CD14-positive monocyte (primary cell): ENCODE data around the gene SEMA4D. TPM values are rescaled to one million over a fixed set of nuclear protein-coding genes. Genes with fewer than 3 reads are reported as not detected.
A peak's percentile ranks its signal among the peaks of the same experiment; 100 is the strongest.

Experiments
- DNase-seq, 3 donors: peaks; one replicate each; pipeline ENCODE4 v3.0.0-alpha.2; 2011 to 2022
- H2AFZ ChIP-seq: 2 replicates; pipeline ENCODE4 v1.6.0; 2012; ENCODE audit warnings: mild to moderate bottlenecking, low read depth, low read length, inconsistent platforms; ENCODE audit not compliant: insufficient read depth, poor library complexity, severe bottlenecking
- H3K27ac ChIP-seq, 2 donors: 1 replicate in 1 of 2; 2 replicates in 1 of 2; pipeline ENCODE4 v1.5.1; 2012 to 2013; ENCODE audit warnings: low read length in 2 of 2, control low read depth in 1 of 2, inconsistent platforms in 1 of 2, low read depth in 1 of 2, mild to moderate bottlenecking in 1 of 2
- H3K27me3 ChIP-seq, 2 donors: one replicate each; pipeline versions ENCODE4 v1.6.0 to v1.6.1; 2011 to 2013; ENCODE audit warnings: low read length in 2 of 2; ENCODE audit not compliant: control insufficient read depth in 2 of 2, insufficient read depth in 2 of 2
- H3K36me3 ChIP-seq, 2 donors: replicated peaks in 1 of 2; 1 replicate in 1 of 2; 2 replicates in 1 of 2; pipeline versions ENCODE4 v1.5.1 to v1.6.1; 2012 to 2013; ENCODE audit warnings: low read length in 2 of 2, control low read depth in 1 of 2, inconsistent platforms in 1 of 2, mild to moderate bottlenecking in 1 of 2; ENCODE audit not compliant: insufficient read depth in 2 of 2, control insufficient read depth in 1 of 2
- H3K4me1 ChIP-seq, 2 donors: 1 replicate in 1 of 2; 2 replicates in 1 of 2; pipeline versions ENCODE4 v1.5.1 to v1.6.1; 2012 to 2013; ENCODE audit warnings: low read length in 2 of 2, control low read depth in 1 of 2, inconsistent platforms in 1 of 2, mild to moderate bottlenecking in 1 of 2, moderate library complexity in 1 of 2; ENCODE audit not compliant: insufficient read depth in 2 of 2, control insufficient read depth in 1 of 2
- H3K4me2 ChIP-seq: replicated peaks from 2 replicates; pipeline ENCODE3; 2012; ENCODE audit warnings: low read length, moderate library complexity, mild to moderate bottlenecking; ENCODE audit not compliant: poor library complexity, severe bottlenecking; ENCODE audit errors: extremely low read depth
- H3K4me3 ChIP-seq, 3 experiments: fragments of 200-600 bp in 1 of 3; sonication (generic) in 1 of 3; replicated peaks in 1 of 3; 1 replicate in 2 of 3; 2 replicates in 1 of 3; pipeline ENCODE4 v1.5.1; 2011 to 2013; ENCODE audit warnings: low read length in 3 of 3, mild to moderate bottlenecking in 3 of 3, control low read depth in 2 of 3, low read depth in 2 of 3, inconsistent platforms in 1 of 3, moderate library complexity in 1 of 3
- H3K79me2 ChIP-seq: 2 replicates; pipeline ENCODE4 v1.6.0; 2012; ENCODE audit warnings: mild to moderate bottlenecking, control low read depth, inconsistent platforms, low read length, moderate library complexity; ENCODE audit not compliant: insufficient read depth
- H3K9ac ChIP-seq: 2 replicates; pipeline ENCODE4 v1.6.0; 2017; ENCODE audit warnings: low read length, mild to moderate bottlenecking; ENCODE audit not compliant: insufficient read depth, poor library complexity, severe bottlenecking
- H3K9me3 ChIP-seq, 2 donors: replicated peaks in 1 of 2; 1 replicate in 1 of 2; 2 replicates in 1 of 2; pipeline versions ENCODE4 v1.5.1 to v1.6.1; 2012 to 2013; ENCODE audit warnings: low read length in 2 of 2, control low read depth in 1 of 2; ENCODE audit not compliant: control insufficient read depth in 1 of 2, insufficient read depth in 1 of 2
- H4K20me1 ChIP-seq: 2 replicates; pipeline ENCODE4 v1.6.0; 2012; ENCODE audit warnings: mild to moderate bottlenecking, low read length, control low read depth, moderate library complexity; ENCODE audit not compliant: insufficient read depth
- H3K27ac Mint-ChIP-seq, 7 donors: one replicate each; pipeline ENCODE4 v1.8.0; 2020; ENCODE audit warnings: mild to moderate bottlenecking in 7 of 7, mixed read lengths in 7 of 7, moderate library complexity in 6 of 7, inconsistent platforms in 2 of 7
- H3K27me3 Mint-ChIP-seq, 3 donors: one replicate each; pipeline ENCODE4 v1.8.0; 2021 to 2022; ENCODE audit warnings: low read depth in 3 of 3, mild to moderate bottlenecking in 3 of 3, mixed read lengths in 3 of 3, moderate library complexity in 3 of 3, inconsistent platforms in 1 of 3
- H3K36me3 Mint-ChIP-seq, 2 donors: one replicate each; pipeline ENCODE4 v1.8.0; 2020; ENCODE audit warnings: mixed read lengths in 2 of 2, inconsistent platforms in 1 of 2, mild to moderate bottlenecking in 1 of 2
- H3K4me1 Mint-ChIP-seq: one replicate; pipeline ENCODE4 v1.8.0; 2020; ENCODE audit warnings: mild to moderate bottlenecking, mixed read lengths
- H3K4me3 Mint-ChIP-seq, 2 donors: one replicate each; pipeline ENCODE4 v1.8.0; 2020; ENCODE audit warnings: mild to moderate bottlenecking in 2 of 2, mixed read lengths in 2 of 2, moderate library complexity in 1 of 2
- H3K9me3 Mint-ChIP-seq, 7 donors: one replicate each; pipeline ENCODE4 v1.8.0; 2020 to 2022; ENCODE audit warnings: mixed read lengths in 7 of 7, mild to moderate bottlenecking in 6 of 7, moderate library complexity in 6 of 7, inconsistent platforms in 2 of 7
- CTCF ChIP-seq: fragments of 200-600 bp; IDR thresholded peaks from one replicate; pipeline ENCODE4 v1.8.0; 2022; ENCODE audit warnings: antibody characterized with exemption, mild to moderate bottlenecking
- WGBS: methylation state at CpG from one replicate; pipeline ENCODE4 v1.1.5; 2013; ENCODE audit warnings: missing lambda C conversion rate; ENCODE audit not compliant: insufficient coverage; 5-methylcytosine and 5-hydroxymethylcytosine counted together
- intact Hi-C, 2 donors: fragments of 100-400 bp; cut with micrococcal nuclease; formaldehyde crosslinking; loops; one replicate each; pipeline versions ENCODE4 v1.15.0 to v1.15.1; 2023
- polyA plus RNA-seq, 3 donors: library from polyadenylated mRNA; depleted of rRNA in 1 of 3; unstranded in 2 of 3; stranded (reverse) in 1 of 3; fragments of 300-500 nt in 2 of 3; fragments of >200 nt in 1 of 3; fragmentation: Illumina TruSeq in 2 of 3; gene quantifications; 1 replicate in 2 of 3; 2 replicates in 1 of 3; pipeline ENCODE4 v1.2.3, GENCODE V29; 2012 to 2021

SEMA4D gene
- polyA plus RNA-seq, 3 donors: 28.2 to 117 (median 28.6) TPM

- H3K4me3 Mint-ChIP-seq: no peak overlapping the region
- no peaks in the 10 kb centered on the region for H3K27me3 ChIP-seq
- no peak overlapping the region for H3K4me3 ChIP-seq
- WGBS: 92% methylated on average over 2 of the region's 2 CpGs
- TF ChIP-seq CTCF: no peak
- peak overlapping the region; percentile 6 to 93 (median 85) for H3K27ac Mint-ChIP-seq
- intact Hi-C loops: no loop called here
- no peak overlapping the region for H3K4me2 ChIP-seq
- H3K27me3 Mint-ChIP-seq: no peaks in the 10 kb centered on the region
- H3K36me3 Mint-ChIP-seq: peaks cover 86 to 98% of the 10 kb centered on the region in 2 donors
- peaks cover 81 to 90% of the 10 kb centered on the region in 2 donors for H3K36me3 ChIP-seq
- DNase-seq: no peak
- H3K9me3 Mint-ChIP-seq: no peaks in the 10 kb centered on the region
- peaks cover 24 to 28% of the 10 kb centered on the region in 2 donors for H3K4me1 ChIP-seq
- peak overlapping the region; percentile 61 to 83 for H3K27ac ChIP-seq
- peaks cover 7% of the 10 kb centered on the region for H3K79me2 ChIP-seq
- peak overlapping the region; percentile 24 for H3K9ac ChIP-seq
- H2AFZ ChIP-seq: no peak overlapping the region
- H3K9me3 ChIP-seq: no peaks in the 10 kb centered on the region
- H4K20me1 ChIP-seq: no peaks in the 10 kb centered on the region
- peaks cover 30% of the 10 kb centered on the region for H3K4me1 Mint-ChIP-seq
Observed at GRCh38 chr9:89350988-89351557, 146.8 kb downstream of the SEMA4D start.

GRCh38 chr9:89349607-89350006, 148.3 kb downstream of the SEMA4D start:
- Histone ChIP-seq H3K4me3 (no peak overlapping the region), H3K9ac (no peak overlapping the region), H4K20me1 (no peaks in the 10 kb centered on the region), H3K27me3 (no peaks in the 10 kb centered on the region), H3K9me3 (no peaks in the 10 kb centered on the region), H3K4me1 (peaks cover 24 to 28% of the 10 kb centered on the region in 2 donors), H3K36me3 (peaks cover 81 to 90% of the 10 kb centered on the region in 2 donors), H3K79me2 (peaks cover 7% of the 10 kb centered on the region), H3K4me2 (no peak overlapping the region), H2AFZ (no peak overlapping the region), H3K27ac (peak overlapping the region in 1 of 2 donors; percentile 12)
- Mint-ChIP-seq H3K4me3 (no peak overlapping the region), H3K4me1 (peaks cover 30% of the 10 kb centered on the region), H3K36me3 (peaks cover 84 to 97% of the 10 kb centered on the region in 2 donors), H3K27ac (peak overlapping the region in 1 of 7 donors; percentile 9), H3K27me3 (no peaks in the 10 kb centered on the region), H3K9me3 (no peaks in the 10 kb centered on the region)
- DNase-seq: no peak
- no peak for TF ChIP-seq CTCF
- WGBS: 94% methylated on average over 2 of the region's 6 CpGs
- intact Hi-C loops: loop anchor here in 1 of 2 donors (2.0 kb wide), 1 partner anchor 49 kb away; no protein-coding TSS in a partner anchor
